ENCODE results near the gene KLRK1.
"Not testable (repeated sequence)": the region's sequence is repeated elsewhere in the genome, so short reads cannot be mapped to it uniquely, and the experiment has no call there.

Gene KLRK1

DNA sequence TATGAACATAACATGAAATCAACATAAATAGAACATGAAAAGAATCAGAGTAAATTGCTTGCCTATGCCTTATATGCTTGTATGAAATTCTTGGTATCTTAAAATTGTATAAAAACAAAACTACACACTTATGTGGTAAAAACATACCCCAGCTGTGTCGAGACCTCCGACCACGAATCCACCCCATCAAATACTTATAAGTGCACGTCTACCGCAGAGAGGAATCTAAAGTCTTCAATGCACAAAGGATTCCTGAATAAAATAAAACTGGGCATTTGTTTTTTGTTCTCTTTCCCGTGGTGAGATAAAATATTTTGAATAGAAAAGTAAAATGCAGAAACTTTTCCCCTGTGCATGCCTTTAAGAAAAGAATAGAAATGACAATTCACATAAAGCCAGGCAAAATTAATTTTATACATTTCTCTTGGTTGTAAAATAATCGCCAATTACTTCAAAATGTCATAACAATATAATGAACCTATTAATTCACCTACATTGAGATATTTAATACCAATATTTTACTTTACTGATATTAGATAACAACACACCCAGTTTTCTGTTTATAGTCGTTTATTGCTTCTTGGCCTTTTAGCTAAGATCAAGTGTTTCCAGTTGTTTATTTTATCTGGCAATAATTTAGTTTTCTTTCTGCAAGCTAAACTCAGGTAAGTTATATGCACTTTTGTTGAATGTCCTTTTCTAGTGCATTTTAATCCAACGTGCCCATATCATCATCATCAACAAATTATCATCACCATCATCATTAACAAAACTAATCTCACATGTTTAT, 1.0 kb downstream of the KLRK1 start:
- DNase-seq (ENCODE audit: low read depth), result no peak

DNA sequence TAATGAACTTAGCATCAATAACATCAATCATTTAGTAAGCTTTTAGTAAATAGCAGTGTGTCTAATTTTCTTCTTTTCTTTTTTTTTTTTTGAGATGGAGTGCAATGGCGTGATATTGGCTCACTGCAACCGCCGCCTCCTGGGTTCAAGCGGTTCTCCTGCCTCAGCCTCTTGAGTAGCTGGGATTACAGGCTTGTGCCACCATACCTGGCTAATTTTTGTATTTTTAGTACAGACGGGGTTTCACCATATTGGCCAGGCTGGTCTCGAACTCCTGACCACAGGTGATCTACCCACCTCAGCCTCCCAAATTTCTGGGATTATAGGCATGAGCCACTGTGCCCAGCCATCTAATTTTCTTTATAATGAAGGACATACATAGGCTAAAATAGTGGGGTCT, 2.3 kb downstream of the KLRK1 start:
- not testable (repeated sequence) for DNase-seq (ENCODE audit: low read depth)

DNA sequence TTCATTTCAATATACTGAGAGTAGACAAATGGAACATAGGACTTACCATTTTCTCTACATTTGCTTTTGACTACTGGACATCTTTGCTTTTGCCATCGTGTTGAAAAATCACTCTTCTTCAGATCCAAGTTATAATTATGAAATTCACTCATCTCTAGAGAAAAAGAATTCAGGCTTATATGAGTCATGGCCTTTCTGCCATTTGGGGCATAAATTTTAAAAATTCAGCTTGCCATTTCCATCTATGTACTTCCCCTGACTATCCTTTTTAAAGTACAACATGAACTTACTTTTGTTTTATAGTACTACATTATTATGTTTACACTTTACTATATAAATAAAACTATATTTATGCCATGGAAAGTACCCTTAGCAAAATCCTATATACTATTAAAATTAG, 3.0 kb downstream of the KLRK1 start:
- no peak for DNase-seq (ENCODE audit: low read depth)

DNA sequence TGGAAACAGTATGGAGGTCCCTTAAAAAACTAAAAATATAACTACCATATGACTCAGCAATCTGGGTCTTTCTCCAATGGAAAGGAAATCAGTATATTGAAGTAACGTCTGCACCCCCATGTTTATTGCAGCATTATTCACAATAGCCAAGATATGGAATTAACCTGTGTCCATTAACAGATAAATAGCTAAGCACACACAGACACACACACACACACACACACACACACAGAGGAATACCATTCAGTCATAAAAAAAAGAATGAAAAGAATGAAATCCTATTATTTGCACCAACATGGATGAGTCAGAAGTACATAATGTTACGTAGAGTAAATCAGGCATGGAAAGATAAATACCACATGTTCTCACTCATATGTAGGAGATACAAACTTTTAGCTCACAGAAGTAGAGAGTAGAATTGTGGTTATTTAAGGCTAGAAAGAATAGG, 4.7 kb downstream of the KLRK1 start:
- DNase-seq (ENCODE audit: low read depth), result no peak

DNA sequence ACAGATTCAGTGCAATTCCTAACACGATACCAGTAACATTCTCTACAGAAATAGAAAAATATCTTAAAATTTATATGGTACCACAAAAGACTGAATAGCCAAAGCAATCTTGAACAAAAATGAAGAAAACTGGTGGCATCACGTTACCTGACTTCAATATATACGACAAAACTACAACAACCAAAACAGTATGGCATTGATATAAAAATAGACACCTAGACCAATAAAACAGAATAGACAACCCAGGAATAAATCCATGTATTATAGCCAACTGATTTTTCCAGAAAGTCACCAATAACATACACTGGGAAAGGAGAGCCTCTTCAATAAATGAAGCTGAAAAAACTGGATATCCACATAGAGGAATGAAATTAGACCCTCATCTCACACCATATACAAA, 5.7 kb downstream of the KLRK1 start:
- DNase-seq (ENCODE audit: low read depth), result no peak

DNA sequence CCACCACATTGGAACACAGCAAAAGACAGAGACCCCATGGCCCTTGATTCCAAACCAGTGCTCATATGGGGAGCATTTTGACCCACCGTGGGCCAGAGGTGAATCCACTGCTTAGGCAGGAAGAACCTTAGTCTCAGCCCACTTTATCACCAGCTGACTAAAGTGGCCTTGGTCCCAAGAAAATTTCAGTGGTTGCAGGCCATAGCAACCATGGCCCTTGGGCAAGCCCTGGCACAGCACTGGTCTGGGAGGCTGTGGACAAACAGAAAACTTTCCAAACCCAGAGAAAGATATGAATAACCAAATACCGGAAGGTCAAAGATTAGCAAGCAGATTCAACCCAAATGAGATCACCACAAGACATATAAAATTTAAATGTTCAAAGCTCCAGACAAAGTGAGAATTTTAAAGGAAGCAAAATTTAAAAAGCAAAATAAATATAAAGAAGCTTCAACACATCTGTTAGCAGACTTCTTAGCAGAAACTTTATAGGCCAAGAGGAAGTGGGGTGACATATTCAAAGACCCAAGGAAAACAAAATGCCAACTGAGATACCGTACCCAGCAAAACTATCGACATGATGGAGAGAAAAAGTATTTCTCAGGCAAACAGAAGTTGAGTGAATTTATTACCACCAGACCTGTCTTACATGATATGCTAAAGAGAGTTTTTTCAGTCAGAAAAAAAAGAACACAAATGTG, 7.8 kb downstream of the KLRK1 start:
- no peak for DNase-seq (ENCODE audit: low read depth)

DNA sequence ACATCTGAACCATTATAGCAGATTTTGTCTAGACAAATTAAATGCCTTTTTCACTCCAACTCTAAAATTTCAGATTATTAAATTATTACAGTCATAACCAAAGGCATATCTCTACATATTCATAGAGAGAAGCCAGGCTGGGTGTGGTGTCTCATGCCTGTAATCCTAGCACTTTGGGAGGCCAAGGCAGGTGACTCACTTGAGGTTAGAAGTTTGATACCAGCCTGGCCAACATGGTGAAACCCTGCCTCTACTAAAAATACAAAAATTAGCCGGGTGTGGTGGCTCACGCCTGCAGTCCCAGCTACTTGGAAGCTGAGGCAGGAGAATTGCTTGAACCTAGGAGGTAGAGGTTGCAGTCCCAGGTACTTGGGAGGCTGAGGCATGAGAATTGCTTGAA, 11.1 kb downstream of the KLRK1 start:
- DNase-seq (ENCODE audit: low read depth), result not testable (repeated sequence)

DNA sequence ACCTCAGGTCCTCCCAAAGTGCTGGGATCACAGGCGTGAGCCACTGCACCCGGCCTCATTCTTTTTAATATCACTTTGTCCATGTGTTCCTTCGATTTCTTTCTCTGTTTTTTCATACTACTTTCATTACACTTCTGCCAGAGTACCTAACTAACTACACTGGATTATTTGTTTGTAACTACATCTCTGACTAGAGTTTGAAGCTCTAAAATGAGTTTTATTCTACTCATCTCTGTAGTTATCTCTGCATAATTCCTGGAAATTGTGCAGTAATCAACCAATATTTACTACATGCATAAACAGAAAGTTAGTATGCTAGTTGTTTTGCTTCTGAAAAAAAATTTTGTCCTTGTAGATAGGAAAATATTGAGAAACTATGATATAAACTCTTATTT, 15.2 kb downstream of the KLRK1 start:
- DNase-seq (ENCODE audit: low read depth), result no peak

DNA sequence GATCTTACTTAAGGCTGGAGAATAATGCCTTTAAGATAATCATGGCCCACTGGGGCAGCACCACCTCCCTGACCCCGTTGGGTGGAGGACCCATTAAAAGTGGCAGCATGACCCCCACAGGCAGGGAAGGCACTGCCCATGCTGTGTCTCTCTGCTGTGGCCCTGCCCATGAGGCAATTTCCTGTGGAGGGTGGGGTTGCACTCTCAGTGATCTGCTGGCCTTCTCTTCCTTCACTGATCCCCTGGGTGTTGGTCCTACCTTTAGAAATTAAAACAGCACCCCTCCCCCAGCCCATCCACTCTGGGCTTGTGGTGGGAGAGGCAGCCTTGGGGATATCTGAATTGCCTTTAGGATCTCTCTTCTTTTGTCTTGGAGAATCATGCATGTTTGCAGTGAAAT, 17.3 kb downstream of the KLRK1 start:
- DNase-seq (ENCODE audit: low read depth), result no peak

DNA sequence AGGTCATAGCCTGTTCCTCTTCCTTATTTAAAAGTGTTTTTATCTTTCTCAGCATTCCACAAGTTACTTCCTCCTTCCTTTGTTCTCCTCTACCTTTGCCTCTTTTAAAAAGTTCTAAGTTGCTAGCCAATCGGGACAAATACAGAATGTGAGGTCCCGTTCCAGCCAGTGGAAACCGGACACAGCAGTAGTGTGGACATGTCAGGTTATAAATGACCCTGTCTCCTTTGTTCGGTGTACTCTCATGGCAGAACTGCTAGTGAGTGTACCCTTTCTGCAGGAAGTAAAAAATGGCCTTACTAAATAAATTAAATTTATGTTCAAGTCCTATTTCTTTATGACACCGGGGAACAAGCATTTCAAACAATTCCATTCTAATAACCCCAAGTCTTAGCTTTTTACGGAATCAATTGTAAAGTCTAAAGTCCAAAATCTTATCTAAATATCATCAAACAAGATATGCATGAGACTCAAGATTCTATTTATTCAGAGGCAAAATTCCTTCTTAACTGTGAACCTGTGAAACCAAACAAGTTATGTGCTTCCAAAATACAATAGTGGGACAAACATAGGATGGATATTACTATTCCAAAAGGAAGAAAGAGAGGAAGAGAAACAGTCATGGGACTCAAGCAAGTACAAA, 17.8 kb downstream of the KLRK1 start:
- DNase-seq (ENCODE audit: low read depth), result not testable (repeated sequence)

DNA sequence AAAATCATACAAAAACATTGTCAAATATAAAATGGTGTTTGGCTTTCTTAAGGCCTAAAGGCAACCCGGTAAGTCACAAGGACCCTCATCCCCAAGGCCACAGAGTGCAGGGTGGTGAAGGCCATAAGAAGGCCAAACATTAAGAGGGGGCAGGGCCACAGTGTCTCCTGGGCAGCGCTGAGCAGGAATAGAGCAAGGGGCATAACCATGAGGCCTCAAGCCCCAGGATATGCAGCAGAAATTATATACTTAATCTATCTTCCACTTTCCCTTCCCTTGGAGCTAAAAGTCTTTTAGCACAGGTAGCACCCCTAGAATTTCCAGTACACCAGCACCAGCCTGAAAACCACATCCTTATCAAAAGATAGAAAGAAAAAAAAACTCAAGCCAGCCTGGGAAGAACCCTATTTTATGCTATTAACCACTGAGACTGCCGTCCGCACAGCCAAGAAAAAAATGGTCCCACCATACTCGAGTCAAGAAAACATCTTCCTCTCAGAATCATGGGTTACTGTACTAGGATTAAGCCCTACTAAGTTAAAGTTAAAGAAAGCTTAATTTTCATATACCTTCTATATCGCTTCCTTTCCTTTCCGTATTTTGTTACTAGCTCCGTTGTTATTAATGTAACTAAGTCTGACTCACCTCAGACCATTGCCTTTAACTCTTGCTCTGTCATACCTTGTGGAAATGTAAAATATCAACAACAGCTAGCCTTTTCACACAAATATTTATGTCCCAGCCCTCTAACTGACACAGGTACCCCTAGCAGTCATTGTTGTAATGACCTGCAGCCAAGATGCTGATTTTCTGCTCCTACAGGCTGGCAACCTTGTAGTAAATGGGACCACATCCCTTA, 20.1 kb downstream of the KLRK1 start:
- DNase-seq (ENCODE audit: low read depth), result no peak

DNA sequence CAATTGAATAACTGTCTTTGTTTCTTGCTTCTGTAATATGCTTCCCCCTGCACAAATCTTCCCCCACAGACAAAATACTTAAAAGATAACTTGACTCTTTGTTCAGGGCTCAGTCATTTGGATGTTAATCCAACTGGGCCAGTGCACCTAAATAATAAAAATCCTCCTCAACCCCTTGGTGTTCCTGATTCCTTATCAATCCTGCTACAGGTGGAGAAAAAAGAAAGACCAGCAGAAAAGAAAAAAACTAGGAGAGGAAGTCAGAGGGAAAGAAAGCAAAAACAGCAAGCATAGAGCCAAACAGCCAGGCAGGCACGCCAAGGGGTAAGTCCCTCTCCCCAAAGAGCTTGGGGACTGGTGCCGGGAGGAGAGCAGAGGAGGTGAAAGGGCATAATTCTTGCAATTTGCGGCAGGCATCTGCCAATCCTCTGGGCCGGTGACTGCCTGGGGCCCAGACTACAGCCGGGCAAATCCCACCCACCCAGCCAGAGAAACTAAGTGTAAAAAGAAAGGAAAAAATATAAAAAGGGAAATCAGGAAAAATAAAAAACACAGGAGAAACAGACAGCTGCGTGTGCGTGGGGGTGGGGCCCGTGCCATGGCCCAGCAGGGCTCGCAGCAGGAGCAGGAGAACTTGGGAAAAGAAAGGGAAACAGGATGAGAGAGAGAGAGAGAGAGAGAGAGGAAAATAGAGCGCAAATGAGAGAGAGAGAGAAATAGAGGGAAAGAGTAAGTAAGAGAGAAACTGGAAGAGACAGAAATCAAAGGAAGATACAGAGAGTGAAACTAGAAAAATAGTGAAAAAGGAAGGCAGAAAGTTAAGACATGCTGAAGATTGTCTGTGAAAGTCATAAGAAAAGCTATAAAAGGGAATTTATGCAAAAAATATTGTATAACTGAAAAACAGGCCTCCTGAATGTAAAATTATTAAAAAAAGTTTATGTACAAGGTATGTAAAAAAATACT, 21.4 kb downstream of the KLRK1 start:
- no peak for DNase-seq (ENCODE audit: low read depth)

DNA sequence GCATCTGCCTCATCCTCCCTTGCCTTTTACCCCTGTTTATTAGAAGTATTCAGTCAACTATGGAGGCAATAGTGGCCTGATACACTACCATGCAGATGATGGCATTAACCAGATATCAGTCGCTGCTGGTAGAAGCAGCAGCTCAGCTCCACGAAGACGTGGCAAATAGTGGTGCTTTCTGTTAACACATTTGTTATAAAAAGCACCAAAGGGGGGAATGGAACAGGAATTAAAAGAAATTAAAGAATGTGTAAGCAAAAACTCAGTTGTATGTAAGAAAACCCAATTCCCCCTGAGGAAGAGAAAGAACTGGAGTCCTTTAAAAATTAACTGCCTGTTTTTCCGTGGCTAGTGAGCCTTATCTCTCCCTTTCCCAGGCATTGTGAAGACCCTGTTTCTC, 22.1 kb downstream of the KLRK1 start:
- DNase-seq (ENCODE audit: low read depth), result not testable (repeated sequence)

DNA sequence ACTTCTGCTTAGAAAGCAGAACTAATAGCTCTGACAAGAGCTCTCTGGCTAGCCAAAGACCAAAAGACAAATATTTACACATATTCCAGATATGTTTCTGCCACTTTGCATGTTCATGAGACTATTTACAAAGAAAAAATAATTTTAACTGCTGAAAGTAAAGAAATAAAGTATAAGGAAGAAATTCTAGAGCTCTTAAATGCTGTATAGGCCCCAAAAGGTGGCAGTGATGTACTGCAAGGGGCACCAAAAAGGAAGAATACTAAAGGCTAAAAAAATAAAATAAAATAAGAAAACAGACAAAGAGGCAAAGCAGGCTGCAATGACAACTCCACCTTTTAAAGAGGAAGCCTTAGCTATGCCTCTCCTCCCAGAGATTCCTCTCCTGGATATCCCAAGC, 23.0 kb downstream of the KLRK1 start:
- DNase-seq (ENCODE audit: low read depth), result no peak

DNA sequence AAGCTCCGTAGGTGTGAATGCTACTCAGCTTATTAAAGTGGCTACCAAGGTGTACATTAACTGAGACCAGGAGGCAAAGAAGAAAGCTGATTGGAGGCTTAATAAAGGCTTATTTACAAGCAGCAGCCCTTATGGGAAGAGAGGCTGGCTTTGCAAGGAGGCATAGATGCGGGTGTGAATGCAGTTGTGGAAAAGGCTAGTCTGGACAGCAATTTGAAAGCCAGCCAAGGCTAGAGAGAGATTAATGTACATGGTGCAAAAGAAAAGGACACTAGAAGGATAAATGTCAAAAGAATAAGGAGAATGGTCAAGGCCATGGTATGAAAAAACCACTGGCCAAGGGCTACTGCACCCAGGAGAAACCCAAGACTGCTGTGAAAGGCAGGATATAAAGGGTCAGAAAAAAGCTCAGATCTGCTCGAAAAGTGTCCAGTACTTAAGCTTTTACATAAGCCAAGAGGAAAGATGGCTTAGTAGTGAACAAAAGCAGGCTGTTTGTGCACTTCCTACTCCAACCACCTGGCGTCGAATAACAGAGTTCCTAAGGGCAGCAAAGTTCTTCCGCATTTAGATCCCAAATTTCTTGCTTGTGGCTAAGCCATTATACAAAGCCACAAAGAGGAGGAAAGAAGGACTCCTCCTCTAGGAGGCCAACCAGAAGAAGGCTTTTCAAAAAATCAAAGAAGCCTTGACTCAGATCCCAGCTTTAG, 24.0 kb downstream of the KLRK1 start:
- DNase-seq (ENCODE audit: low read depth), result no peak

DNA sequence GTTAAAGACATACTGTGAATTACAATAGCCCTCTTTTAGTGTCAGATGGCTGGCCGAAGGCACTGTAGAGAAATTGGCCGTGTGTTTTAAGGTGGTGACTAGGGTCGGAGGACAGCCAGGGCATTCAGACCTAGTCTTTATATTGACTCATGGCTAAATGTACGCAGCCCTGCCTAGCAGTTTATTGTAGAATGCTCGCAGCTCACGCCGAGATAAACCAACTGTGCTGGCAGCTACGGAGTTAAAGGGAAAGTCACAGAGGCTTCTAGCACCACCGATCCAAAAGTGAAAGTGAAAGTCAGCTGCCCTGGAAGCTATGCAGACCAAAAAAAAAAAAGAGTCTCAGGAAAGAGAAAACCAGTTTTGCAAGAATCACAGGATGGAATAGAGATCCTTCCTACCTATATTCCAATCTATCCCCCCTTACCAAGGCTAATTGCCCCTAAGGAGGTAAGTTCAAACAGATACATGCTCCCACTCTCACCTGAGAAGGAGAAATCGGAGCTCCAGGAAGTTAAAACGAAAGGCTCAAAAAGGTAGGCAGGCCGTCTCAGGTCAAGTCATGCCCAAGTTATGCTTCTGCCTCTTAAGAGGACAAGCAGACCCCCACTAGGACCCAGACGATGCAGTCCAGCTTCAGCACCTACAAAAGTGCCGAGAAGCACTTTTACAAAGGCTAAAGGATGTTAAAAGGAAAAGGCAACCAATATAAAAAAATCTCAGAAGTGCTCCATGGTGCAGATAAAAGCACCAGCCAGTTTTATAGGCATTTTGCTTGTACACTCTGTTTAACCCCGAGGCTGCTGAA, 24.8 kb downstream of the KLRK1 start:
- no peak for DNase-seq (ENCODE audit: low read depth)

DNA sequence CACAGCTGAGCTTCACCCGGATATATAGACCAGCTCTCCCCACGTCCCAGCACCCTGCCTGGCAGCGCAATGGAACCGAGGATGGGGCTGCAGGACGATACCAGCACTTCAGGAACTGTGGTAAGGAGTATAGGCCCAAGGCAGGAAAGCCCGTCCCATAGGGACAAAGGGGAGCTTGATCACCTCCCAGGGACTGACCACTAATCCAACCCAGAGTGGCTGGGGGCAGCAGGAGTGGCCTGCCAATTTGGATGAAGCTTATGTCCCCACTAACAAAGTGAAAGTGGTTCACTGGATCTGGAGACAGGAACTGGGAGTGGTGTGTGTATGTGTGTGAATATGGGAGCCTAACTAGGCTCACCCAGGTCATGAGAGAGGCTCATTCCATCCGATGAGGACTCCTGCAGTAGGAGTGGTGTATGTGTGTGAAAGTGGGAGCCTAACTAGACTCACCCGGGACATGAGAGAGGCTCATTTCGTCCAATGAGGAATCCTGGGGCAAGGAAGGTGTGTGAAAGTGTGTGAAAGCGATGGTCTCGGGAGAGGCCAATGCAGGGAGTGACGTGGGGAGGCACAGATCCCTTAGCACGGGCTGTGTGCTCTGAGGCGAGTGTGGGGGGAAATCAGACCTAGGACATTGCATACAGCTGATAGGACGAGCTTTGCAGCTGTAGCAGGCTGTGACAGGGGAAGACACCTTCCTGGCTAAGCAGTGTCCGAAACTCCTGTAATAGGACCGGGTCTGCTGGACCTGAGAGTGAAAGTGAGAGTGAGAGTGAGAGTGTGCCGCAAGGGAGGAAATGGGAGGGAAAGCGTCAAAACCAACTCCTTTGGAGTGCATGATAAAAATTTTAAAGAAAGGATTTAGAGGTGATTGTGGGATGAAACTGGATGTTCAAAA, 25.7 kb downstream of the KLRK1 start:
- DNase-seq (ENCODE audit: low read depth), result no peak

DNA sequence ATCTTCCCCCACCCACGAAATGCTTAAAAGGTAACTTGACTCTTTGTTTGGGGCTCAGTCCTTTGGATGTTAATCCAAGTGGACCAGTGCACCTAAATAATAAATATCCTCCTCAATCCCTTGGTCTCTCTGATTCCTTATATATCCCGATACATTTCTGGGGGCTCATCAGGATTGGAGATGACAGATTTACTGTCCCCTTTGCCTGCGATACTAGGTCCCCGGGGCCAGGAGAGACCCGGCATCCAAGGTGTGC, 26.3 kb downstream of the KLRK1 start:
- no peak for DNase-seq (ENCODE audit: low read depth)
